Kidney (tissue), 14 donors: ENCODE data around the gene STK32A. TPM values are rescaled to one million over a fixed set of nuclear protein-coding genes. Genes with fewer than 3 reads are reported as not detected.

Experiments
- DNase-seq, 5 donors: peaks; one replicate each; pipeline ENCODE4 v3.0.0-alpha.2; 2013 to 2020
- FAIRE-seq: peaks from 2 replicates; lab custom pipeline; 2012; peaks lifted over from hg19 to GRCh38; lab: Jason Lieb, UNC
- H3K27ac ChIP-seq, 2 donors: one replicate each; pipeline ENCODE4 v1.7.0; 2013; ENCODE audit warnings: low read depth in 2 of 2, low read length in 2 of 2, inconsistent platforms in 1 of 2
- H3K27me3 ChIP-seq: one replicate; pipeline ENCODE4 v1.7.1; 2013; ENCODE audit warnings: low read length, inconsistent platforms; ENCODE audit not compliant: control insufficient read depth, insufficient read depth
- H3K36me3 ChIP-seq, 3 donors: one replicate each; pipeline versions ENCODE4 v1.7.0 to v1.7.1; 2013; ENCODE audit warnings: low read length in 3 of 3, control low read depth in 1 of 3, inconsistent platforms in 1 of 3; ENCODE audit not compliant: insufficient read depth in 3 of 3, control insufficient read depth in 2 of 3
- H3K4me1 ChIP-seq, 3 donors: one replicate each; pipeline versions ENCODE4 v1.7.0 to v1.7.1; 2013; ENCODE audit warnings: low read length in 3 of 3, inconsistent platforms in 1 of 3, low read depth in 1 of 3; ENCODE audit not compliant: control insufficient read depth in 2 of 3, insufficient read depth in 2 of 3
- H3K4me3 ChIP-seq, 3 donors: one replicate each; pipeline versions ENCODE4 v1.7.0 to v1.8.1; 2013; ENCODE audit warnings: low read length in 3 of 3, control low read depth in 1 of 3, inconsistent platforms in 1 of 3
- H3K9ac ChIP-seq, 3 donors: one replicate each; pipeline versions ENCODE4 v1.7.0 to v1.7.1; 2013; ENCODE audit warnings: low read length in 3 of 3, control low read depth in 1 of 3, inconsistent platforms in 1 of 3
- H3K9me3 ChIP-seq, 3 donors: one replicate each; pipeline versions ENCODE4 v1.7.0 to v1.7.1; 2013; ENCODE audit warnings: low read length in 3 of 3, control low read depth in 1 of 3, inconsistent platforms in 1 of 3; ENCODE audit not compliant: control insufficient read depth in 2 of 3, insufficient read depth in 1 of 3
- CTCF ChIP-seq: IDR thresholded peaks from 3 replicates; pipeline ENCODE4 v1.5.1; 2012; ENCODE audit warnings: mild to moderate bottlenecking, moderate library complexity, borderline replicate concordance; ENCODE audit not compliant: insufficient read depth; ENCODE audit errors: extremely low read depth
- intact Hi-C: fragments of 100-400 bp; cut with DNase I; formaldehyde crosslinking; loops from one replicate; pipeline ENCODE4 v1.11.1; 2022
- polyA plus RNA-seq: library from polyadenylated mRNA; stranded (reverse); fragments of 350-450 nt; fragmentation: Illumina TruSeq; extraction: RNeasy Lipid Tissue Mini Kit (QIAGEN cat#74804); gene quantifications from one replicate; pipeline ENCODE4 v1.2.3, GENCODE V29; 2014; ENCODE audit warnings: low read depth, low replicate concordance; ENCODE audit not compliant: insufficient read depth
- total RNA-seq: library from RNA; stranded (reverse); fragmentation: NEBNext Ultra II Directional; extraction: Animal tissue kit (Norgen Biotek cat#: 25700); gene quantifications from one replicate; pipeline ENCODE4 v1.2.1, GENCODE V29; 2021
- donor health status: control.
- donor health status: control.
- donor health status: control.
- donor health status: control.
- donor health status: control.
- donor health status: DM: yes; HTN: yes; CAD: no.
- donor health status: Normal renal cell carcinoma (clear cell type).

STK32A gene
- total and polyA plus RNA-seq, 2 donors from 2014 or later, result 7.8 to 8.6 TPM

GRCh38 chr5:147189109-147189424, 45.8 kb upstream of the STK32A start:
- no peak for FAIRE-seq
- no peaks in the 10 kb centered on the region for H3K27me3 ChIP-seq
- intact Hi-C loops, result no loop called here

GRCh38 chr5:147190331-147190730, 44.5 kb upstream of the STK32A start:
- intact Hi-C loops, result loop anchor here (10.0 kb wide), 1 partner anchor 656 kb away; no protein-coding TSS in a partner anchor
- no peak for DNase-seq
- Histone ChIP-seq H3K27me3 (no peaks in the 10 kb centered on the region), H3K9ac (no peak overlapping the region), H3K27ac (no peak overlapping the region), H3K4me1 (no peaks in the 10 kb centered on the region), H3K36me3 (no peaks in the 10 kb centered on the region), H3K4me3 (no peak overlapping the region), H3K9me3 (no peaks in the 10 kb centered on the region)
- FAIRE-seq, result no peak
- TF ChIP-seq CTCF, result no peak

More at GRCh38 chr5:147189109-147189424, 45.8 kb upstream of the STK32A start:
- no peak for DNase-seq
- Histone ChIP-seq H3K36me3 (no peaks in the 10 kb centered on the region), H3K9me3 (no peaks in the 10 kb centered on the region), H3K9ac (no peak overlapping the region), H3K4me3 (no peak overlapping the region), H3K4me1 (no peaks in the 10 kb centered on the region), H3K27ac (no peak overlapping the region)
- no peak for TF ChIP-seq CTCF

GRCh38 chr5:147193123-147193522, 41.7 kb upstream of the STK32A start:
- no peak for TF ChIP-seq CTCF
- intact Hi-C loops, result loop anchor here (10.0 kb wide), 1 partner anchor 658 kb away; no protein-coding TSS in a partner anchor
- H3K4me3 ChIP-seq, result no peak overlapping the region
- FAIRE-seq, result no peak
- no peak for DNase-seq
- no peaks in the 10 kb centered on the region for H3K27me3 ChIP-seq
- H3K9ac ChIP-seq, result no peak overlapping the region
- H3K9me3 ChIP-seq, result no peaks in the 10 kb centered on the region
- H3K36me3 ChIP-seq, result no peaks in the 10 kb centered on the region
- H3K4me1 ChIP-seq, result no peaks in the 10 kb centered on the region
- H3K27ac ChIP-seq, result no peak overlapping the region

GRCh38 chr5:147200004-147200403, 34.8 kb upstream of the STK32A start:
- intact Hi-C loops, result no loop called here
- FAIRE-seq (no peak), DNase-seq (peak in 2 of 5 donors; percentile 23 to 25)
- H3K36me3 ChIP-seq, result no peaks in the 10 kb centered on the region
- H3K4me1 ChIP-seq, result peaks cover 0 to 10% (median 8%) of the 10 kb centered on the region in 3 donors
- no peak overlapping the region for H3K27ac ChIP-seq
- no peak overlapping the region for H3K9ac ChIP-seq
- H3K9me3 ChIP-seq, result no peaks in the 10 kb centered on the region
- TF ChIP-seq CTCF, result no peak
- H3K27me3 ChIP-seq, result no peaks in the 10 kb centered on the region
- peak overlapping the region in 2 of 3 donors; percentile 9 to 17 for H3K4me3 ChIP-seq
